IMR-90 (cell line): ENCODE results near the gene MYLK4. TPM values are rescaled to one million over a fixed set of nuclear protein-coding genes. Genes with fewer than 3 reads are reported as not detected.
A peak's percentile ranks its signal among the peaks of the same experiment; 100 is the strongest.

ENCODE experiments used
- ATAC-seq: fragments of 200-7000 bp; cut with Tn5 transposase; 2 replicates; pipeline ENCODE4 v1.9.1; 2020; ENCODE audit warnings: low read depth, mild to moderate bottlenecking, moderate library complexity
- BruUV-seq: library from RNA; stranded (reverse); fragments of 400-500 nt; replicated peaks from 2 replicates; lab custom pipeline; 2021; lab: Mats Ljungman, UMichigan
- CTCF ChIA-PET: fragments of 300-600 bp; formaldehyde crosslinking; extraction: SDS; loops from one replicate; lab custom pipeline; 2021; ENCODE audit warnings: antibody characterized with exemption; lab: Yijun Ruan, JAX
- POLR2A ChIA-PET: fragments of 300-600 bp; sonication (Branson Sonifier 250); formaldehyde crosslinking; loops from one replicate; lab custom pipeline; 2022; ENCODE audit warnings: antibody characterized with exemption; ENCODE audit not compliant: unreplicated experiment; lab: Charles Lee
- DNase-seq: peaks from one replicate; pipeline ENCODE4 v3.0.0; 2013
- H2AFZ ChIP-seq: replicated peaks from 2 replicates; pipeline ENCODE3; 2013; ENCODE audit warnings: low read length, mild to moderate bottlenecking; ENCODE audit not compliant: poor library complexity
- H2AK5ac ChIP-seq: 2 replicates; pipeline ENCODE4 v1.6.1; 2013; ENCODE audit warnings: low read depth, low read length, inconsistent platforms
- H2AK9ac ChIP-seq: replicated peaks from 2 replicates; pipeline ENCODE3; 2013; ENCODE audit warnings: mild to moderate bottlenecking, low read depth, low read length, moderate library complexity; ENCODE audit not compliant: poor library complexity
- H2BK120ac ChIP-seq: 2 replicates; pipeline ENCODE4 v1.6.1; 2013; ENCODE audit warnings: low read depth, low read length, inconsistent platforms
- H2BK15ac ChIP-seq: 3 replicates; pipeline ENCODE4 v1.6.1; 2013; ENCODE audit warnings: low read depth, low read length, inconsistent platforms
- H2BK20ac ChIP-seq: 2 replicates; pipeline ENCODE4 v1.6.1; 2013; ENCODE audit warnings: low read depth, mild to moderate bottlenecking, inconsistent platforms, low read length, moderate library complexity
- H2BK5ac ChIP-seq: 2 replicates; pipeline ENCODE4 v1.6.1; 2013; ENCODE audit warnings: mild to moderate bottlenecking, low read depth, low read length, inconsistent platforms; ENCODE audit not compliant: poor library complexity, severe bottlenecking
- H3K14ac ChIP-seq: replicated peaks from 2 replicates; pipeline ENCODE4 v1.6.1; 2013; ENCODE audit warnings: low read depth, low read length, inconsistent platforms
- H3K18ac ChIP-seq: 2 replicates; pipeline ENCODE4 v1.6.1; 2013; ENCODE audit warnings: low read depth, low read length, control low read depth
- H3K23ac ChIP-seq: 2 replicates; pipeline ENCODE4 v1.6.1; 2013; ENCODE audit warnings: low read depth, low read length, inconsistent platforms
- H3K27ac ChIP-seq: 2 replicates; pipeline ENCODE4 v1.5.1; 2013; ENCODE audit warnings: mild to moderate bottlenecking, control low read depth, low read length; ENCODE audit not compliant: insufficient read depth
- H3K27me3 ChIP-seq: 2 replicates; pipeline ENCODE4 v1.6.1; 2013; ENCODE audit warnings: low read length; ENCODE audit not compliant: control insufficient read depth, insufficient read depth
- H3K36me3 ChIP-seq: 2 replicates; pipeline ENCODE4 v1.6.1; 2013; ENCODE audit warnings: low read length, mixed read lengths; ENCODE audit not compliant: control insufficient read depth, insufficient read depth
- H3K4ac ChIP-seq: 2 replicates; pipeline ENCODE4 v1.6.1; 2013; ENCODE audit warnings: low read depth, low read length, inconsistent platforms
- H3K4me1 ChIP-seq: 2 replicates; pipeline ENCODE4 v1.6.1; 2013; ENCODE audit warnings: low read length, mixed read lengths; ENCODE audit not compliant: control insufficient read depth, insufficient read depth
- H3K4me2 ChIP-seq: 2 replicates; pipeline ENCODE4 v1.6.1; 2013; ENCODE audit warnings: low read depth, mild to moderate bottlenecking, control low read depth, low read length, moderate library complexity
- H3K4me3 ChIP-seq: 2 replicates; pipeline ENCODE4 v1.5.1; 2013; ENCODE audit warnings: low read depth, mild to moderate bottlenecking, control low read depth, low read length, moderate library complexity; ENCODE audit not compliant: insufficient read depth
- H3K56ac ChIP-seq: 2 replicates; pipeline ENCODE4 v1.6.1; 2013; ENCODE audit warnings: low read length, inconsistent platforms; ENCODE audit not compliant: insufficient read depth; ENCODE audit errors: extremely low read depth
- H3K79me1 ChIP-seq, 2 experiments: 2 replicates each; pipeline ENCODE4 v1.6.1; 2013; ENCODE audit warnings: low read length in 2 of 2, inconsistent platforms in 1 of 2, low read depth in 1 of 2
- H3K9ac ChIP-seq: 2 replicates; pipeline ENCODE4 v1.6.1; 2013; ENCODE audit warnings: low read depth, low read length, control low read depth
- H3K9me1 ChIP-seq: 2 replicates; pipeline ENCODE4 v1.6.1; 2013; ENCODE audit warnings: low read length, inconsistent platforms; ENCODE audit not compliant: insufficient read depth
- H3K9me3 ChIP-seq: 2 replicates; pipeline ENCODE4 v1.6.1; 2013; ENCODE audit warnings: low read length; ENCODE audit not compliant: control insufficient read depth, insufficient read depth
- H4K20me1 ChIP-seq: 2 replicates; pipeline ENCODE4 v1.6.1; 2013; ENCODE audit warnings: low read length, inconsistent platforms; ENCODE audit not compliant: insufficient read depth
- H4K5ac ChIP-seq: 2 replicates; pipeline ENCODE4 v1.6.1; 2013; ENCODE audit warnings: mild to moderate bottlenecking, low read depth, low read length, control low read depth
- H4K8ac ChIP-seq, 2 experiments: 2 replicates each; pipeline ENCODE4 v1.6.1; 2013; ENCODE audit warnings: low read depth in 2 of 2, low read length in 2 of 2, control low read depth in 1 of 2, inconsistent platforms in 1 of 2
- H4K91ac ChIP-seq: 2 replicates; pipeline ENCODE4 v1.6.1; 2013; ENCODE audit warnings: low read depth, low read length, inconsistent platforms; ENCODE audit not compliant: insufficient read depth
- BHLHE40 ChIP-seq: fragments of 150-350 bp; IDR thresholded peaks from 2 replicates; pipeline ENCODE4 v1.6.1; 2016; ENCODE audit warnings: mild to moderate bottlenecking, low read depth, low read length
- CEBPB ChIP-seq: IDR thresholded peaks from 2 replicates; pipeline ENCODE4 v1.6.1; 2012; ENCODE audit warnings: low read depth, low read length, improper control_type of control experiment
- CTCF ChIP-seq: conservative IDR thresholded peaks from 2 replicates; pipeline ENCODE4 v1.5.1; 2012; ENCODE audit warnings: mild to moderate bottlenecking, low read depth, low read length, improper control_type of control experiment
- MXI1 ChIP-seq: IDR thresholded peaks from 2 replicates; pipeline ENCODE4 v1.6.1; 2012; ENCODE audit warnings: low read depth, mild to moderate bottlenecking, low read length, moderate library complexity, borderline replicate concordance
- RCOR1 ChIP-seq: IDR thresholded peaks from 2 replicates; pipeline ENCODE4 v1.6.1; 2012; ENCODE audit warnings: mild to moderate bottlenecking, low read length, improper control_type of control experiment; ENCODE audit not compliant: insufficient replicate concordance
- WGBS, 2 experiments: methylation state at CpG; one replicate each; pipeline versions ENCODE4 v1.1.5 to v1.1.7; 2013; ENCODE audit warnings: missing lambda C conversion rate in 2 of 2; ENCODE audit not compliant: insufficient read length in 1 of 2; ENCODE audit errors: extremely low coverage in 2 of 2; 5-methylcytosine and 5-hydroxymethylcytosine counted together
- dilution Hi-C: fragments of 300-500 bp; cut with HindIII; formaldehyde crosslinking; loops from one replicate; pipeline ENCODE4 v1.14.3; 2018; ENCODE audit warnings: low sequenced_read_pairs; ENCODE audit not compliant: unreplicated experiment
- in situ Hi-C: fragments of 300-500 bp; cut with MboI; formaldehyde crosslinking; loops from 3 replicates; pipeline ENCODE4 v1.14.3; 2019; ENCODE audit warnings: low sequenced_read_pairs, inconsistent platforms, mixed read lengths
- intact Hi-C: fragments of 100-400 bp; cut with micrococcal nuclease; formaldehyde crosslinking; loops from 2 replicates; pipeline ENCODE4 v1.10.0; 2022
- polyA plus RNA-seq, 3 experiments: library from polyadenylated mRNA; depleted of rRNA; stranded (reverse); fragments of >200 nt; gene quantifications; 2 replicates each; pipeline ENCODE4 v1.2.3, GENCODE V29; 2012; ENCODE audit warnings: low replicate concordance in 1 of 3
- total RNA-seq: library from RNA; depleted of rRNA; stranded (reverse); fragments of >200 nt; gene quantifications from 2 replicates; pipeline ENCODE4 v1.2.3, GENCODE V29; 2012

MYLK4 gene
- total and polyA plus RNA-seq, 2 of the 4 experiments (the other 2 are of a cell fraction), result under 0.01 to 0.07 TPM

- Histone ChIP-seq H3K18ac (no peak overlapping the region), H2BK15ac (peak overlapping the region; percentile 72; the same call in 1 of the 3 replicates), H3K36me3 (peaks cover 23% of the 10 kb centered on the region), H3K4me1 (peaks cover 14% of the 10 kb centered on the region), H2BK20ac (peak overlapping the region; percentile 39; the same call in 1 of the 2 replicates), H2AFZ (no peak overlapping the region), H4K8ac (peak overlapping the region in 1 of 2 experiments; percentile 43; a peak in 1 of 4 replicates), H2AK5ac (no peak overlapping the region), H2BK5ac (peak overlapping the region; percentile 47), H3K9ac (no peak overlapping the region), H3K14ac (peak overlapping the region; percentile 25; the same call in 1 of the 2 replicates), H4K20me1 (peaks cover 63% of the 10 kb centered on the region), H3K27me3 (no peaks in the 10 kb centered on the region), H3K4ac (peak overlapping the region; percentile 68; the same call in 1 of the 2 replicates), H4K5ac (no peak overlapping the region), H3K56ac (no peak overlapping the region), H3K23ac (no peak overlapping the region; the same call in 1 of the 2 replicates), H3K4me3 (no peak overlapping the region), H4K91ac (peak overlapping the region; percentile 62; the same call in 1 of the 2 replicates), H3K4me2 (peak overlapping the region; percentile 25; the same call in 1 of the 2 replicates), H2BK120ac (peak overlapping the region; percentile 45; the same call in 1 of the 2 replicates), H3K9me1 (peaks cover 37% of the 10 kb centered on the region), H2AK9ac (no peak overlapping the region), H3K9me3 (no peaks in the 10 kb centered on the region), H3K79me1 (peaks cover 39 to 81% of the 10 kb centered on the region in 2 experiments), H3K27ac (peak overlapping the region; percentile 53; the same call in 1 of the 2 replicates)
- intact Hi-C loops (no loop called here), in situ Hi-C loops (no loop called here), dilution Hi-C loops (no loop called here)
- peak; percentile 60 for DNase-seq
- ATAC-seq, result peak; percentile 77
- TF ChIP-seq BHLHE40, result no peak
- TF ChIP-seq CEBPB, result peak; percentile 72
- no peak for TF ChIP-seq CTCF
- TF ChIP-seq MXI1, result no peak
- TF ChIP-seq RCOR1, result no peak
- CTCF ChIA-PET, result interaction anchor here (0.6 to 1.6 kb wide), 3 partner anchors 18 to 337 kb away, joined by 3 to 4 read pairs (median 4); partner anchors contain the start of gene MYLK4
- WGBS, 2 experiments, result no CpG with 5 or more reads among the region's 3 CpGs
- no TSS peak for BruUV-seq
- POLR2A ChIA-PET, result no interaction called here
Observed at GRCh38 chr6:2773449-2773848, 22.7 kb upstream of the MYLK4 start.
